HL-60 (cell line): Measurements from ENCODE around the gene ESPNL.

Source experiments
- GABPA ChIP-seq: IDR thresholded peaks from 2 replicates; pipeline ENCODE4 v1.6.1; 2012; ENCODE audit warnings: low read depth
- TF ChIP-seq, protein P1 (sequence below): IDR thresholded peaks from one replicate; pipeline ENCODE4 v1.5.1; 2011; ENCODE audit warnings: low read length, control low read depth, inconsistent platforms; ENCODE audit not compliant: insufficient read depth
- TF ChIP-seq, protein P2 (sequence below): IDR thresholded peaks from 2 replicates; pipeline ENCODE4 v1.6.1; 2012; ENCODE audit warnings: low read depth; ENCODE audit not compliant: insufficient replicate concordance

DNA sequence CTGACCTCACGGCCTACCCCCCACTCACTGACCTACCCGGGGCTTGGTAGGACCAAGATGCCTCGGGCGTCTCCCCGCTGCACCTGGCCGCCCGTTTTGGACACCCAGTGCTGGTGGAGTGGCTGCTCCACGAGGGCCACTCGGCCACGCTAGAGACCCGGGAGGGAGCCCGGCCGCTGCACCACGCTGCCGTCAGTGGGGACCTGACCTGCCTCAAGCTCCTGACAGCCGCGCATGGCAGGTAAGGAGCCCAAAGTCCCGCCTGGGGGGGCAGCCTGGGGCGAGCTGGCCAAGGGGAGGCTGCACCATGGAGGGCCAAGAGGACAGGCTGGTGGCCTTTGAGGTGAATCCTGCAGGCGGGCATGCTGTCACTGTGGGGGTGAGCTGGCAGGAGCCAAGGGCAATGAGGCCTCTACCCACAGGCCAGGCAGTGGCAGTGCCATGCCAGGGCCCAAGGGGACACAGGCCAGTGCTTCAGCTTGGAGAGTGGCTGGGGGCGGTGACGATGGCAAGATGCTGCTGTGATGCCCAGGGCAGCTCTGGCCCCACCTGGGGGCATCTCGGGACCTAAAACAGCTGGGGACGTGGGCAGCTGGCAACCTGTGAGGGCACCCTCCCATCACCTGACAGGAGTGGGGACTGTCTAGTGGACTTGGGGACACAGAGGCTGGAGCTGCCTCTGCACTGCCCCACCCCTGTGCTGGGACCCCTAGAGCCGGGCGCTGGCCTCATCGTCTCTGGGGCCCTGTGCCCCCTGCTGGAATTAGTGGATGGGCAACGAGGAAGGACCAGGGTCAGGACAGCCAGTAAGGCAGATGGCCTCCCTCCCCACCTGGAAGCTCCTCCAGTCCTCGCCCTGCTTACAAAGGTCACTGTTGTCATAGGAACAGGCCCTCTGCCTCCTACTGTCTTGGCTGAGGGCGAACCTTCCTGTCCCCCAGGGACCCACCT is 2.0 kb downstream of the ESPNL start:
- TF ChIP-seq, protein P1, sequence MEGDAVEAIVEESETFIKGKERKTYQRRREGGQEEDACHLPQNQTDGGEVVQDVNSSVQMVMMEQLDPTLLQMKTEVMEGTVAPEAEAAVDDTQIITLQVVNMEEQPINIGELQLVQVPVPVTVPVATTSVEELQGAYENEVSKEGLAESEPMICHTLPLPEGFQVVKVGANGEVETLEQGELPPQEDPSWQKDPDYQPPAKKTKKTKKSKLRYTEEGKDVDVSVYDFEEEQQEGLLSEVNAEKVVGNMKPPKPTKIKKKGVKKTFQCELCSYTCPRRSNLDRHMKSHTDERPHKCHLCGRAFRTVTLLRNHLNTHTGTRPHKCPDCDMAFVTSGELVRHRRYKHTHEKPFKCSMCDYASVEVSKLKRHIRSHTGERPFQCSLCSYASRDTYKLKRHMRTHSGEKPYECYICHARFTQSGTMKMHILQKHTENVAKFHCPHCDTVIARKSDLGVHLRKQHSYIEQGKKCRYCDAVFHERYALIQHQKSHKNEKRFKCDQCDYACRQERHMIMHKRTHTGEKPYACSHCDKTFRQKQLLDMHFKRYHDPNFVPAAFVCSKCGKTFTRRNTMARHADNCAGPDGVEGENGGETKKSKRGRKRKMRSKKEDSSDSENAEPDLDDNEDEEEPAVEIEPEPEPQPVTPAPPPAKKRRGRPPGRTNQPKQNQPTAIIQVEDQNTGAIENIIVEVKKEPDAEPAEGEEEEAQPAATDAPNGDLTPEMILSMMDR = no peak
- TF ChIP-seq, protein P2, sequence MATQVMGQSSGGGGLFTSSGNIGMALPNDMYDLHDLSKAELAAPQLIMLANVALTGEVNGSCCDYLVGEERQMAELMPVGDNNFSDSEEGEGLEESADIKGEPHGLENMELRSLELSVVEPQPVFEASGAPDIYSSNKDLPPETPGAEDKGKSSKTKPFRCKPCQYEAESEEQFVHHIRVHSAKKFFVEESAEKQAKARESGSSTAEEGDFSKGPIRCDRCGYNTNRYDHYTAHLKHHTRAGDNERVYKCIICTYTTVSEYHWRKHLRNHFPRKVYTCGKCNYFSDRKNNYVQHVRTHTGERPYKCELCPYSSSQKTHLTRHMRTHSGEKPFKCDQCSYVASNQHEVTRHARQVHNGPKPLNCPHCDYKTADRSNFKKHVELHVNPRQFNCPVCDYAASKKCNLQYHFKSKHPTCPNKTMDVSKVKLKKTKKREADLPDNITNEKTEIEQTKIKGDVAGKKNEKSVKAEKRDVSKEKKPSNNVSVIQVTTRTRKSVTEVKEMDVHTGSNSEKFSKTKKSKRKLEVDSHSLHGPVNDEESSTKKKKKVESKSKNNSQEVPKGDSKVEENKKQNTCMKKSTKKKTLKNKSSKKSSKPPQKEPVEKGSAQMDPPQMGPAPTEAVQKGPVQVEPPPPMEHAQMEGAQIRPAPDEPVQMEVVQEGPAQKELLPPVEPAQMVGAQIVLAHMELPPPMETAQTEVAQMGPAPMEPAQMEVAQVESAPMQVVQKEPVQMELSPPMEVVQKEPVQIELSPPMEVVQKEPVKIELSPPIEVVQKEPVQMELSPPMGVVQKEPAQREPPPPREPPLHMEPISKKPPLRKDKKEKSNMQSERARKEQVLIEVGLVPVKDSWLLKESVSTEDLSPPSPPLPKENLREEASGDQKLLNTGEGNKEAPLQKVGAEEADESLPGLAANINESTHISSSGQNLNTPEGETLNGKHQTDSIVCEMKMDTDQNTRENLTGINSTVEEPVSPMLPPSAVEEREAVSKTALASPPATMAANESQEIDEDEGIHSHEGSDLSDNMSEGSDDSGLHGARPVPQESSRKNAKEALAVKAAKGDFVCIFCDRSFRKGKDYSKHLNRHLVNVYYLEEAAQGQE = no peak
- TF ChIP-seq GABPA = no peak
